GM18526 (cell line): ENCODE results near the gene POLA2.

Source experiments
- POLR2A ChIP-seq: IDR thresholded peaks from 3 replicates; pipeline ENCODE4 v1.6.1; 2011; ENCODE audit not compliant: insufficient read length; ENCODE audit errors: extremely low read depth

The POLA2 gene

GRCh38 chr11:65327021-65327420 is 65.3 kb downstream of the POLA2 start:
- TF ChIP-seq POLR2A: no peak

GRCh38 chr11:65329478-65329877 is 67.7 kb downstream of the POLA2 start:
- no peak for TF ChIP-seq POLR2A

GRCh38 chr11:65329944-65330403 is 68.2 kb downstream of the POLA2 start:
- no peak for TF ChIP-seq POLR2A

GRCh38 chr11:65330544-65330943 is 68.8 kb downstream of the POLA2 start:
- no peak for TF ChIP-seq POLR2A

- TF ChIP-seq POLR2A: no peak
Observed at GRCh38 chr11:65334696-65335295, 73.0 kb downstream of the POLA2 start.

- TF ChIP-seq POLR2A: no peak
Observed at GRCh38 chr11:65338676-65339075, 76.9 kb downstream of the POLA2 start.

- no peak for TF ChIP-seq POLR2A
Observed at GRCh38 chr11:65340226-65340625, 78.5 kb downstream of the POLA2 start.

- TF ChIP-seq POLR2A: no peak
Observed at GRCh38 chr11:65341856-65342255, 80.1 kb downstream of the POLA2 start.
